Kasumi-1 (cell line): ENCODE measurements around the gene HSF2.
"Not testable (repeated sequence)": the region's sequence is repeated elsewhere in the genome, so short reads cannot be mapped to it uniquely, and the experiment has no call there.

Experiments used
- DNase-seq, 2 experiments: peaks; one replicate each; lab custom pipeline; 2025; lab: John Stamatoyannopoulos, UW

Gene HSF2

DNA sequence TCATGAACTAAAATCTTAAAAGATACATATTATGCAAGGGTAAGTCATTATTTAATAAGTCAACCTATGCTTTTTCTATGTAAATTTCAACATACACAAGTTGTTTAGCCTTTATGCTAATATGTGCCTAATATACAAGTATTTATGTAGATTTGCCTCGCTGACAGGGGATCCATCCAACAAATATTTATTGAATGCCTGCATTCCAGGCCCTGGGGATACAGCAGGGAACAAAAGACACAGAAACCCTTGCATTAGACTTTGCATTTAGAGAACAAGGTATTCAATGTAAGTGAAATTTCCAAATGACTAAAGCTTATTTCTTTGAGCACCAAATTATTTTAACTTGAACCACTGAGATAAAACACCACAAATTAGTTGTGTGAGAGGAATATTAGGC, 53.1 kb downstream of the HSF2 start:
- DNase-seq: no peak

GRCh38 chr6:122454673-122455072, 55.2 kb downstream of the HSF2 start:
- DNase-seq: no peak

DNA sequence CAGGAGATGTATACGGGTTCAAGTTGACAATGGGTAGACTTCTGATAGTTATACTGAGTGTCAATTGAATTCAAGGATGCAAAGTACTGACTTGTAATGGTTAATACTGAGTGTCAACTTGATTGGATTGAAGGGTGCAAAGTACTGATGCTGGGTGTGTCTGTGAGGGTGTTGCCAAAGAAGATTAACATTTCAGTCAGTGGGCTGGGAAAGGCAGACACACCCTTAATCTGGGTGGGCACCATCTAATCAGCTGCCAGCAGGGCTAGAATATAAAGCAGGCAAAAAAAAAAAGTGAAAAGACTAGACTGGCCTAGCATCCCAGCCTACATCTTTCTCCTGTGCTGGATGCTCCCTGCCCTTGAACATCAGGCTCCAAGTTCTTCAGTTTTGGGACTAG, 55.7 kb downstream of the HSF2 start:
- DNase-seq: not testable (repeated sequence)

DNA sequence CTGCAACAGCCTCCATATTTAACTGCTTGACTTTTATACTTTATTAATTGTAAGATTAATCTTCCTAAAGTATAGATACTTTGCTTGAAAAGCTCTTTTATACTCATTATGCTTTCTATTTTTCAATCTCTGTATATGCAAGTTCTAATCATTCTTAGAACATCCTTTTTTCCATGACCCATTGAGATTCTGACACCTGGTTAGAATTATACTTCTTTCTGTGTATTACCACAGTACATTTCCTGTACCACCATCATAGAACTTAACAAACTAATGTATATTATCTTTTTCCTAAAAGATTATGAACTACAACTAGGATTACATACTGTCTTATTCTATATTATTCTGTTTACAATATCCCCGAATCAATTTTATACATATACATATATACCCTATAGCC, 58.6 kb downstream of the HSF2 start:
- no peak for DNase-seq

DNA sequence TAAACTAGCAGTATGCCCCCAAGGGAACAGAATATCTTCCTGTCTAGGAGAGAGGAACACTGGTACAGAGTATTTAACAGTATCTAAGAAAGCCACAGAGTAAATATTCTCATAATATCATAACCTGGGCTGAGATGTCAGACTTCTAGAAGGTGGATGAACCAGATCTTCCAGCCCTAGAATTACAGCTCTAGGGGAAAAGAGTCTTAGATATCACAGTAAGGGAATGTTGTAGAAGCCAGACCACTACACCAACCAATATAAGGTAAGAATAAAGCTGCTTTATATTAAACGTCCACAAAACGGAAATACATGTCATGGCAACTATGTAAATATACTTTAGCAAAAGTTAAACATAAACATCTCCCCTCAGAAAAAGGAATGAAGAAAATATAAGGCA, 59.8 kb downstream of the HSF2 start:
- DNase-seq: no peak

DNA sequence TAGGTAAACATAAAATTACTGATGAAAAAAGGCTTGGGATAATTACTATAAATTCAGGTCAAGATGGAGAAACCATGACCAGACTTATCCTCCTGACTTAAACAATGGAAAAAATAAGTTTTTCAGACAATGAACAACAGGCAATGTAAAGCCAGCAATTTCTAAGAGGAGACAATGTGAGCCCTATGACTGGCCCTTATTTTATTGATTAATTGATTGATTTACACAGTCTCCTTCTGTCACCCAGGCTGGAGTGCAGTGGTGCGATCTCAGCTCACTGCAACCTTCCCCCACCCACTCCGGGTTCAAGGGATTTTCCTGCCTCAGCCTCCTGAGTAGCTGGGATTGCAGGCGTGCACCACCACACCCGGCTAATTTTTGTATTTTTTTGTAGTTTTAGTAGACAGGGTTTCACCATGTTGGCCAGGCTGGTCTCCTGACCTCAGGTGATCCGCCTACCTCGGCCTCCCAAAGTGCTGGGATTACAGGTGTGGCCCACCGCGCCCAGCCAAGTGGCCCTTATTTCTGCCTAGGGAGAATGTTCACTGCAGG, 60.5 kb downstream of the HSF2 start:
- DNase-seq: not testable (repeated sequence)

- DNase-seq: no peak
Measured at GRCh38 chr6:122461885-122462284, 62.4 kb downstream of the HSF2 start.

- peak; percentile 92 to 94 for DNase-seq
Measured at GRCh38 chr6:122471107-122472021, 71.9 kb downstream of the HSF2 start, which contains the start of gene SERINC1. Gene SERINC1 (minus strand): TSS chr6:122471807. CDS start chr6:122471737, 70 bp downstream.

DNA sequence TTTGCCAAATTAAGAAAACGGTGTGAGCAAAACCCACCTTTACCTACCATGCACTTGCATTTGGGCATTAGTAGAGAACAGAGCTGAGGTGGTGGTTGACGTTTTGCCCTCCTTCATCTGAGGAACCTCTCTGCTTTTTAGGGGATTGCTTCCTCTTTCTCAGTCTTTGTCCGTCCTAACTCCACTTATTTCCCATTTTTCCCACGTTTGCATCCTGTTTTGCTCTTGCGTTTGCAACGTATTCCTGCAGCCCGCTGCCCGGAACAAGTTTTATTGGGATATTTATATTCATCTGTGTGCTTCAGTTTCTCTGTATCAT, 72.5 kb downstream of the HSF2 start:
- peak; percentile 75 to 79 for DNase-seq

- DNase-seq: peak; percentile 47 to 58
Measured at GRCh38 chr6:122476131-122476530, 76.7 kb downstream of the HSF2 start.

DNA sequence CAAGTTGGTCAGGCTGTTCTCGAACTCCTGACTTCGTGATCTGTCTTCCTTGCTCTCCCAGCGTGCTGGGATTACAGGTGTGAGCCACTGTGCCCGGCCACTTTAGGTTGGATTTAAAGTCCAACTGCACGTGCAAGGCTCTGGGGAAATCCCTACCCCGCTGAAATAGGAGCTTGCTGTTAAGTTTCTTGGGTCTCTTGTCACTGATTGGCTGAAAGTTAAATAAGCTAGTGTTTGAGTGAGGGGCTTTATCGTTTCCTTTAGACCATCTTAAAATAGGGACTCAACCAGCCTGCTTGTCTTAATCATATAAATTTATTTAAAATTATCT, 83.3 kb downstream of the HSF2 start:
- no peak for DNase-seq
